GM18873 (cell line): ENCODE measurements around the gene FOXC2.
"Not testable (repeated sequence)": the region's sequence is repeated elsewhere in the genome, so short reads cannot be mapped to it uniquely, and the experiment has no call there.

ENCODE experiments used
- ATAC-seq: cut with Tn5 transposase; IDR thresholded peaks from one replicate; pipeline ENCODE4 v1.9.1; 2021; ENCODE audit warnings: mild to moderate bottlenecking, moderate library complexity, moderate number of reproducible peaks; ENCODE audit not compliant: unreplicated experiment, low FRiP score

The FOXC2 gene

DNA sequence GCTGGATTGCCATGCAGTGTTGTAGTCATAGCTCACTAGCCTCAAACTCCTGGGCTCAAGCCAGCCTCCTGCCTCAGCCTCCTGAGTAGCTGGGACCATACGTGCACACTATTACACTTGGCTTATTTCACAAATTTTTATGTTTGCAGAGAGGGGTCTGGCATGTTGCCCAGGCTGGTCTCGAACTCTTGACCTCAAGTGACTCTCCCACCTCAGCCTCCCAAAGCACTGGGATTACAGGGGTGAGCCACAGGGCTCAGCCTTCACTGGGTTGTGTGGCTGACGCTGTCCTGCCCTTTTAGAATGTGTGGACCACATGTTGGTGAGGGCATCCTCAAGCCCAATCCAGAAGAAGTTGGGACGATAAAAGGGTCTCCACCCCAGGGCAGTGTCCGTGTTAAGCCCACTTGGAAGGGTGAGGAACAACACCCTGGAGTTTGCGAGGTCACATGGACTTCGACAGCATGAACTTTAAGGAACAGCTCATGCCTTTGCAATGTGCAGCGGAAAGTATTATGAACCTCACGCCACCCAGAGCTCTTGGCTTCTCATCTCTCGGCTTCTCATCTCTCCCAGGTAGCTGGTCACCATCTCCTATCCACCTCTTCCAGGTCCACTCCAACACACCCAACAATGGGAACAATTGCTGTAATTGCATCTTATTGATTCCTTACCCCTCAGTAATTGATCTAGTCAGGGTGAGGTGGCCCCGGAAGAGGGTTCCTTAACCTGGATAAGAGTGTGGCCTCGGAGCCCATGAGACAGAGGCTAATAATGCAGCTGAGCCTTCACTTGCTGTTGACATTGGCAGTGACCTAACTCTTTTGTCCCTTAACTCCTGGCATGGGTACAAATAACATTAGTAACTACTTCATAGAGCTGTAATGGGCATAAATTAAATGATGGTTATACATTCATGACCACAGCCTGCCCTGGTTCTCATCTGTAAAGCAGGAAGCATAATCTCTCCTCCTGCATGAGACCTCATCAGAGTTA lies 18.4 kb downstream of the FOXC2 start:
- no peak for ATAC-seq

DNA sequence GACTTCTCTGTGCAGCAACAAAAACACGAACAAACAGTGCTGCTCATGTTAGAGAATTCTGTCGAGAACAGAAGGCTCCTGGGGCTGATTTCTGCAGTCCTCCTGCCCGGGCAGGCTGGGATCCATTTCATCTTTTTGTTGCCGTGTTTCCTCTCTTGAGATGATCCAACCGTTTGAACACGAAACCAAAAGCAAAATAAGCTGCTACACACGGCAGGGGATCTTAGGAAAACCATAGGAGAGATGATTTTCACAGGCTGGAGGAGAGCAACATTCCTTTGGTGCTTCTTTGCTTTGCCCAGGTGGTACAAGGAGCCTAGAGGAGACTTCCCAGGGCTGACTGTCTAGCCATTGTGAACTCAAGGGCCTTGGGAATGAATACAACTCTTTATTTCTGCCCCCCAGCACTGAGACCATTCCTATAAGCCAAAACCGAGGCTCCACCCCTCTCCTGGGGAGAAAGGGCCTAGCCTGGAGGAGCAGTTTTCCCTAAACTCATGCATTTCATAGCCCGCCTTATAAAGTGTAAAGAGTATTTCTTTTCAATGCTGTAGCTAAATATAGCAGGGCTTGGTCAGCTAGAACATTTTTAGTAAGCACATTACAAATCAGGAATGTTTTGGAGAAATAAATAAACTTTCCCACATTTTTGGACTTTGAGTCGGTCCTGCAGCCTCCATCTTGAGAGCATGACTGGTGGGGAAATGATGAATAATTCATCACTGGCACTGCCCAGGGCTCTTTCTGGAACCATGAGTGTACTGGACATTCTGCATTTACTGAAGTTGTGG lies 19.4 kb downstream of the FOXC2 start:
- no peak for ATAC-seq

DNA sequence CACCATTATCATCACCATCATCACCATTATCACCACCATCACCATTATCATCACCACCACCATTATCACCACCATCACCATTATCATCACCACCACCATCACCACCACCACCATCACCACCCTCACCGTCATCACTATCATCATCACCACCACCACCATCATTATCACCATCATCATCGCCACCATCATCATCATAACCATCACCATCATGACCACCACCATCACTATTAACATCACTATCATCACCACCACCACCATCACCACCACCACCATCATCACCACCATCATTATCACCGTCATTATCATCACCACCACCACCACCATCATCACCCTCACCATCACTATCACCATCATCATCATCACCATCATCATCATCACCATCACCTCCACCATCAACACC lies 20.9 kb downstream of the FOXC2 start:
- no peak for ATAC-seq

DNA sequence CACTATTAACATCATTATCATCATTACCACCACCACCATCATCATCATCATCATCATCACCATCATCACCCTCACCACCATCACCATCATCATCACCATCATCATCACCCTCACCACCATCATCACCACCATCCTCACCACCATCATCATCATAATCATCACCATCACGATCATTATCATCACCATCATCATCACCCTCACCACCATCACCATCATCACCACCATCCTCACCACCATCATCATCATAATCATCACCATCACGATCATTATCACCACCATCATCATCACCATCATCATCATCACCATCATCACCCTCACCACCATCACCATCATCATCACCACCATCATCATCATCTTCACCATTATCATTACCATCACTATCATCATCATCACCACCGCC lies 21.3 kb downstream of the FOXC2 start:
- ATAC-seq = not testable (repeated sequence)

DNA sequence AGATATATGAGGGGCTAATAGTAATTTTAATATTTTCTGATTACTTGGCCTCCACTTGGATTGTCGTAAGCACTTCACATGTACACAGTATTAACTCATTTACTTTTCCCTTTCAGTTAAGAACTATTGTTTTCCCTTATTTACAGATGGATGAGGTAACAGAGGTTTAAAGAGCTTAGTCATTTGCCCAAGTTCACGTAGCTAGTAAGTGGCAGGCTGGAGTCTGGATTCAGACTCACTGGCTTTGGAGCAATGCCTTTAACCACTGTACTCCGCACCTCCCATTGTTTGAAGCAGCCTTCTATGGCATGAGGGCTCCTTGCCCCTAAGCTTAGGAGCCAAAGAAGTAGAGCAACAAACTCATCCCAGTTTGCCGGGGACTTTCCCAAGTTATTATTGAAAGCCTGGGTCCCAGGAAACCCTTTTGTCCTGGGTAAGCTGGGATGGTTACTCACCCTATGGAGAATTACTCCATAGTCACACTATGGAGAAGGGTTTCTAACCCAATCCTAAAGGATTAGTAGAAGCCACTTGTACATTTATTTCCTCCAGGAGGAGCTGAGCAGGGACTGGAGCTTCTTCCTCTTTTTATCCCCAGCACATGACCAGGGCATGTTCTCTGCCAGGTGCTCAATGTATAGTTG lies 24.0 kb downstream of the FOXC2 start:
- no peak for ATAC-seq

DNA sequence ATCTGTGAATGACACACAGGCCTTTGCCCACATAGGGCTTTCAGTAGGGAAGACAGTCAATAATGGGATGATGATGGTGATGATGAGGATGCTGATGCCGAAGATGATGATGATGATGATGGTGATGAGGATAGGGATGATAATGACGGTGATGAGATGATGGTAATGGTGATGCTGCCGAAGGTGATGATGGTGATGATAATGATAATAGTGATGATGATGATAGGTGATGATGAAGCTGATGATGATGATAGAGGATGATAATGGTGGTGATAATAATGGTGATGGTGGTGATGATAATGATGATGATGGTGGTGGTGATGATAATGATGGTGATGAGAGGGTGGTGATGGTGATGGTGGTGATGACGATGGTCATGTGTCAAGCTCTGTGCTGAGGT lies 24.6 kb downstream of the FOXC2 start:
- no peak for ATAC-seq

DNA sequence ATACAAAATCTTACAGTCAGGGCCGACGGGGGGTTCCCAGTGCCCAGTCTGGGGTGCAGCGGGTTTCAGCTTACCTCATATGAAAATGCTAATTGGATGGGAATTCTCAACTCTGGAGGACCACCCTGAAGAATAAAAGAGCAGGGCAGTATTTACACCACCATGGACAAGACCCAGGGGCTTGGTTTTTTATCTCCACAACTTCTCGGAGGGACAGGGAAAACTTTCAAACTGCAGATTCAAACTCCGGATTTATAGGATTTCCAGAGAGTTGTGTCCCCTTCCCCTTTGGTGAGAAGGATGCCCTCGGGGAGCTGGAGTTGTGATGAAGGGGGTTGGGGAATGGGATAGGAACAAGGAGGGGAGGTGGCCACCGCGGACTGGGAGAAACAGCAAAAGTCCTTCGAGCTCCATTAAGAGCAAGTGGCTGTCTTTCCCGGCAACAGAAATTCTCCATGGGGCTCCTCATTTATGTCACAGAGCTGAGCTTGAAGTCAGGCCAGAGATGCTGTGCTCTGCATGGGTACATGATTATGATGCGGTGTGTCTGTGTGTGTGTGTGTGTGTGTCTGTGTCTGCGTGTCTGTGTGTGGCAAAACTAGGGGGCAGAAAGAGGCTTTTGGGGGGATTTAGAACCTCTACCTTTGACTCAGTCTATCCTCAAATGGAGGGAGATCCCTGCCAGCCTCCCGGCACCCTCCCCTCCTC lies 27.4 kb downstream of the FOXC2 start:
- ATAC-seq = no peak

DNA sequence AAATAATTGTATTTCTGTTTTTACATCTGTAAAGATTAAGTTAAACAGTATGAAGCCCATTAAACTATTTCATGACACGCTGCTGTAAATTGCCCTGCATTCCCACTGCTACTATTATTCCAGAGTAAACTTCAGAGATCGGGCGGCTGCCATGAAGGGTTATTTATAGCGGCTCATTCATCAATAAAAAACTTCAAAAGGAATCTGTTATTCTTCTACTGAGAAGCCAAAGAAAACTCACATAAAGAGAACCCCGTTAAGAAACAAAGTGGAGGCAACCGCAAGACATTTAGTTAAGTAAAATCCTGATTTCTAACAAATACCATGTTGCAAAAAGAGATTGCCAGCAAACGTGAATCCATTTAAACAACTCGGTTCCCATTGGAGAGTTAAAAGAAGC lies 28.1 kb downstream of the FOXC2 start:
- ATAC-seq = no peak

DNA sequence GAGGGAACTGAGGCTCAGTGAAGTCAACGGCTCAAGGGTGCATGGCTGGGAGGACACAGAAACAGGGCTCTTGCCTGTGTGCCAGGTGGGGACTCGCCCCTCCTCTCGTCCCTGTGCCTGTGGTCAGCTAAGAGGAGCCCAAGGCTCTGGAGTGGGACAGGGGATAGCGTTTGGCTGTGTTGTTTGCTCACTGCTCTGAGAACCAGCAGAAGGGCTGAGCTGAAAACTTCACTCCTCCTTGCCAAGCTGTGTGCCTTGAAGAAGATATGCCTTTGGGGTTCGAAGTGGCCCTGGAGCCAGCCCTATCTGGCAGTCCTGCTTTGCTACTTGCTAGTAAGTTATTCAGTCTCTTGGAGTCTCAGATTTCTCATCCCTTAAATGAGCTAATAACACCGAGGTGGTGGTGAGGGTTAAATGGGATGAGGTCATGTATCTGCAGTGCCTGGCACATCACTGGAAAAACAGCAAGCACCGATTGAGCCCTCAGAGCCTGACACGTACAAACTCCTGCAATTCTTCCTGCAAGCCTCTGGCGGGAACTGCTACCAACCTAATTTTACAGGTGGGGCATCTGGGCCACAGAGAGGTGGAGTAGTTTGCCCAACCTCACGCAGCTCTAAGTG lies 29.5 kb downstream of the FOXC2 start:
- no peak for ATAC-seq

DNA sequence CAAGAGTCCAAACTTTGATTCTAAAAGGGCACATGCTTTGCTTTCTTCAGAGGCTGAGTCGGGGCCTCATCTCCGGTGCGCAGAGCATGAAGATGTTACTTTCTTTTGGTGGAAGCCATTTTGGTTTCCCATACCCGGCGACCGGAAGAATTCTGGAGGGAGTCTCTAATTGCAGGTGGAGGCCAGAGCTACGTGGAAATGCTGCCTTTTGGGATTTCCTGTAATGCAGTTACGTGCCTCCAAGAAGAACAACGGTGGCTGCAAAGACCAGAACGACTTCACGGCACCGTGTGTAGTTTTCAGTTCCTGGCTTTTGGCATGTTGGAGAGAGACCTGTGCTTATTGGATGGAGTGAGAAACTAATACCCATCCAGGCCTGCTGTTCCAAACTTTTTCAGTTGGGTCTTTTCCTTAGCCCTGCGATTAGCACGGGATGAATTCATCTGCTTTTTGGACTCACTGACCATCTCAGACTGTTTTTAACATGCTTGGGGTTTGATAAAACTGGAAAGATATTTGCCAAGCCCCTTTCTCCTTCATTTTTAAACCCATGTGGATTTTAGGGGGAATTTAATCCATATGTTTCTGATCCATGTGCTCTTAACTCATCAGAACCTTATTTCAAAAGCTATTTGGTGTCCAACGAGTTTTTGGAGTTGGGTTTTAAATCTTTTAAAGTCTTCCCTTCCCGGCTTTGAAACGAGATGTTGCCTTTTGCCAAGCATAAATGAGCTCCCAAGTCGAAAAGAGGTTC lies 30.7 kb downstream of the FOXC2 start:
- ATAC-seq = no peak

DNA sequence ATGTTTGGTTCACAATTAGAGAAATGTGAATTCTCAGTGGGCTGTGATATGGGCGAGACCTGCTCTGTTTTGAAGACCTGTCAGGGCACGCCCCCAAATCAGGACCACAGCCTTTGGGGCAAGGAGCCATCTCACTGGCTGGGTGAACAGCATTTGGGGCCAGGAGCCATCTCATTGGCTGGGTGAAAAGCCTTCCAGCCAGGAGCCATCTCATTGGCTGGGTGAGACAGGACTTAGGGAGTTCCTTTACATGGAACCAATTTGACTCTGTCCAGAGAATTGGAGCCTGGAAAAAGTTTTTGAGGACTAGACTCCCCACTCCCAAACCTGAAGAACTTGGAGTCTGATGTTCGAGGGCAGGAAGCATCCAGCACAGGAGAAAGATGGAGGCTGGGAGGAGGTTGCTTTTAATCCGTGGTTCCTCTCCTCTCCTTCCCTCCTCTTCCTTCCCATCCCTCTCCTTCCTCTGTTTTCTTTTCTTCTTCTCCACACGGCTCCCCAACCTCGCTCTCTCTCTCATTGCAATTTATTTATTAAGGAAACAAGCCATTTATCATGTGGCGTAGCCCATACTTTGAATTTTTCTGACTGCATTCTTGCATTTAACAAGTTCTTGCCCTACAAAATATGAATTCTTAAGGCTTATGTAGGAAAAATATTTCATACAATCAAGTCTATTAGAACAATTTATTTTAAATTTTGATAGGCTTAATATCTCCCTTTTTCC lies 31.4 kb downstream of the FOXC2 start:
- ATAC-seq = no peak

DNA sequence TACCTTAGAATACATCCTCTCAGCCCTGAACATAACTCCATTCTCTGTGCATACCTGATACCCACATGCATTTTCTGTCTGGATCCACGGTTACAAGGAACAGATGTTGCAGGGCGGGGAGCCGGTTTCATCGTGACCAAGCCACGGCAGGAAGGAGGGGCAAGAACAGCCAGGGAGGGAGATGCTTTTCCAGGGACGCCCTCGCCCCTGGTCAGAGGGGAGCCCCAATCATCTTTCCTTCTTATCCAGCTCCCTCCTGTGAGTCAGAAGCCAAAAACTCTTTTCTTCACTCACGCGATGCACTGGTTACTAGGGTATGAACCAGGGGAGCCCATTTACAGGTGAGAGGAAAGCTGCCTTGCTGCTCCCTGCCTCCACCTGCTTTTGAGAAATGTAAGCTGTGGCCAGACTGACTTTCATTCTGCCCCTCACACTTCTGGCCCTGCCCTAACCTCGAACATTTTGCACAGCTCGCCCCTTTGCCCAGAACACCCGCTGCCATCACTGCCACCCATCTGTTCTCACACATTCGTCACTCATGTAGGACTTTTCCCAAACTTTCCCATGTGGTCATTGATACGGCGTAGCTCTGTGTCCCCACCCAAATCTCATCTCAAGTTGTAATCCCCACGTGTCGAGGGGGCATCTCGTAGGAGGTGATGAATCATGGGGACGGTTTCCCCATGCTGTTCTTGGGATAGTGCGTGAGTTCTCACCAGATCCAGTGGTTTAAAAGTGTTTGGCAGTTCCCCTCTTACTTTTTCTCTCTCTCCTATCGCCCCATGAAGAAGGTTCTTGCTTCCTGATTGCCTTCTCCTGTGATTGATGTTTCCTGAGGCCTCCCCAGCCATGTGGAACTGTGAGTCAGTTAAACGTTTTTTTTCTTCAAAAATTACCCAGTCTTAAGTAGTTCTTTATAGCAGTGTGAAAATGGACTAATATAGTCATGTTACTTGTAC lies 32.3 kb downstream of the FOXC2 start:
- no peak for ATAC-seq

DNA sequence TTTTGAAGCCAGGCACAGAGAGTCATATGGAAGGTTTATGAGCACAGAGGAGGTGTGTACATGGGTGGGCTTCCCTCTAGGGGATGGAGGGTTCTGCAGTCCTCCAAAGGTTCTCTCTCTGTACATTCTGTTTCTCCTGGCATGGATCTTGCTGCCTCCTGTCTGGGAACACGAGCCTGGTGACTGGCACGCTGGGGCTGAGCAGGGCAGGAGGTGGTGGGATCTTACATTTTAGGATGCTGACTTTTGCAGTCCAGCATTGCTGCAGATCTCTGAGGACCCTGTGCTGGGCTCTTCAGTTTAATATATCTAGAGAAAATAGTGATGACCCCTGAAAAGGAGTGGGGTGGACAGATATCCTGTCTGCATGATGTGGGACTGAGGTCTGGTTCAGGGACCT lies 34.7 kb downstream of the FOXC2 start:
- no peak for ATAC-seq

DNA sequence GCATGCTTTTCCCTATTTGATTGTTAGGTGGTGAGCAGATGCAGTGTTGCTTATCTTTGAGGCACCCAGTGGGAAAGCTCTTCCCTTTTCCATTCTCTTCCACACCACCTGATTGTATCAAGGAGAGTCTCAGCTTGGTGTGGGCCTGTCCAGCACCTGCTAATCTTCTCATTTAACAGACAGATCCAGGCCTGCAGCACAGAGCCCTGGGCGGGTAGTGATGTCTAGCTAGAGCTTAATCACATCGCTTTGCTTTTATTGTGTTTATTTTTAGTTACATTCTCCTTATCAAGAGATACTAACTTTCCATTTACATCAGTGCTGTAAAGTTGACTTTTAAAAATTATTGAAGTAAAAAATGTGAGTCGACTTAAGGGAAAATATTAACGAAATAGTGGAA lies 35.9 kb downstream of the FOXC2 start:
- no peak for ATAC-seq

DNA sequence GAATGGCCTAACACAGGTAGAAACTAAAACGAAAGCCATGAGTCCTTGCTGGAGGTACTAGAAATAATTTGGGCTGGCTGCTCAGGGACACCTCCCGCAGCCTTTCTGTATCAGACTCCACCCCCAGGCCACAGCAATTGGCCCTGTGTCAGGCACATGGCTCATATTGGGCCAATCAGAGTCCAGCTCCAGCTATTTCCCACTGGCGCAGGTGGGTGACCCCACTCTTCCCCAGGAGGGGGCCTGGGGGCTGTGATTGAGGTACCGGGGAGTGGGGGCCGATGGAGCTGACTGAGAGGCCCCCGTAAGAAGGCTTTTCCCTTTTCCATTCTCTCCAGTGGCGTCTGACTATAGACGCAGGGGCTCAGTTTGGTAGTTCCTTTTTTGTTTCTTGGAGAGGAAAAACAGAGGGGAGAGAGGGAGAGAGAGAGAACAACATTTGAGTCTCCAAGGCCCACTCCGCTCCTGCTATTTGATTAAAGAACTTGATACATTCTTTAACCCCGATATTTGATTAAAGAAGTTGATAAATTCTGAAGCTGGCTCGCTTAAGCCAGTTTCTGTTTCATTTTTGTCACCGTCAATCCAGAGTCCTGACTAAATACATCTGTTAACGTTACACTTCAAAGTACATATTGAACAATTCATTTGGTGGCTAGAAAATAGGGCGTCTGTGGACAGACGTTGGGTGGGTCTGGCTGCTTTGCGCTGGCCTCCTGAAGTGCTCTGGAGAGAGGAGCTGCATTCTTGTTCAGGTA lies 38.0 kb downstream of the FOXC2 start:
- no peak for ATAC-seq

DNA sequence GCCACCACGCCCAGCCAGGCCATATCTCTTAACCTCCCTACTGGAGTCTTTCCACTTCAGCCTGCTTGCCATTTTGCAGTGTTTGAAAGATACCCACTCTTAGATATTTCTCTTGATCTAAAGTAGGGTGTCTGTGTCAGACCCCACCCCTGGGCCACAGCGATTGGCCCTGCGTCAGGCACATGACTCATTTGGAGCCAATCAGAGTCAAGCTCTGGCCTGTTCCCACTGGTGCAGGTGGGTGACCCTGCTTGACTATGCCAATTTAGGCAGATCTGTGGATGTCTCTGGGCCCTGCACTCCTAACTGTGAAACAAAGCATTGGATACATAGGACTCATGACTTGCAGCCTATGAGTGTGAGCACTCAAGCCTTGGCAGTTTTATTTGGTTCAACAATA lies 39.3 kb downstream of the FOXC2 start:
- no peak for ATAC-seq

DNA sequence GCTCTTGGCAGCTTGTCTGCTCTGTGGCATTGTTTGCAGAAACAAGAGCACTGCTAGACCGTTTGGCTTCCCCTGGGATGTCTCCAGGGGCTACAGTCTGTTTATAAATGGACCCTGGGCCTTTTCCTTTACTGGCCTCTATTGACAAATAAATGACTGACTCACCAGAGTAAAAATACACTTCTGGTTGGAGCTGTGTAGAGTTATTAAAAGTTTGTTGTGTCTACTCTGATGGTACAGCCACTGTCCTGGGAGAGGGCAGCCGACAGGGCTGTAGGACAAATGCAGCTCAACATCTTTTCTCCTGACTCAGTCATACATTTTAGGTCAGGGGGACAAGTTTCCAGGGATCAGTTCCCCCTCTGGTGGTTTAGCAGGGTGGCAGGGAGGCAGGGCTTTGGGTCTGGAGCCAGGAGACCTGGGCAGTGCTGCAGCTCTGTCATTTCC lies 41.7 kb downstream of the FOXC2 start:
- ATAC-seq = no peak
